Peyer's patch (tissue), 4 donors: ENCODE data around the gene UBXN11.

ENCODE experiments used
- POLR2A ChIP-seq, 2 donors: fragments of 450-650 bp; IDR thresholded peaks; one replicate each; pipeline ENCODE4 v1.5.1; 2017; ENCODE audit warnings: antibody characterized with exemption in 2 of 2, mild to moderate bottlenecking in 2 of 2, moderate library complexity in 2 of 2
- TF ChIP-seq, protein P1 (sequence below), 6 experiments: fragments of 450-650 bp in 4 of 6; fragments of 200-600 bp in 2 of 6; sonication (generic) in 1 of 6; IDR thresholded peaks; one replicate each; pipeline ENCODE4 v1.5.1; 2017 to 2019; ENCODE audit warnings: antibody characterized with exemption in 6 of 6, mild to moderate bottlenecking in 3 of 6, moderate library complexity in 1 of 6

DNA sequence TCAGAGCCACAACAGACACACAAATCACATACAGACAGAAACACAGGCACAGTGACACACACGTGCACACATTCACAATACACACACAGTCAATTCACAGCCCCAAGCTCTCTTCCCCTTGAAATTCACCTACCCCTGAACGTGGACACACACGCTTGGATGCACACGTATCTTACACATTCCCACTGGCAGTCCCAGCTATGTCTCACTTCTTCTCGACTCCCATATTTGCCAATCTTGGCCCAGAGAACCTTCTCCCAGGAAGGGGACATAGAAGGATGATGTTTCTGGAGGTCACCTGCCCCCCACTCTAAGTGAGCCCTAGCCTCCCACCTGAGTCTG, 45.9 kb upstream of the UBXN11 start:
- TF ChIP-seq, protein P1, sequence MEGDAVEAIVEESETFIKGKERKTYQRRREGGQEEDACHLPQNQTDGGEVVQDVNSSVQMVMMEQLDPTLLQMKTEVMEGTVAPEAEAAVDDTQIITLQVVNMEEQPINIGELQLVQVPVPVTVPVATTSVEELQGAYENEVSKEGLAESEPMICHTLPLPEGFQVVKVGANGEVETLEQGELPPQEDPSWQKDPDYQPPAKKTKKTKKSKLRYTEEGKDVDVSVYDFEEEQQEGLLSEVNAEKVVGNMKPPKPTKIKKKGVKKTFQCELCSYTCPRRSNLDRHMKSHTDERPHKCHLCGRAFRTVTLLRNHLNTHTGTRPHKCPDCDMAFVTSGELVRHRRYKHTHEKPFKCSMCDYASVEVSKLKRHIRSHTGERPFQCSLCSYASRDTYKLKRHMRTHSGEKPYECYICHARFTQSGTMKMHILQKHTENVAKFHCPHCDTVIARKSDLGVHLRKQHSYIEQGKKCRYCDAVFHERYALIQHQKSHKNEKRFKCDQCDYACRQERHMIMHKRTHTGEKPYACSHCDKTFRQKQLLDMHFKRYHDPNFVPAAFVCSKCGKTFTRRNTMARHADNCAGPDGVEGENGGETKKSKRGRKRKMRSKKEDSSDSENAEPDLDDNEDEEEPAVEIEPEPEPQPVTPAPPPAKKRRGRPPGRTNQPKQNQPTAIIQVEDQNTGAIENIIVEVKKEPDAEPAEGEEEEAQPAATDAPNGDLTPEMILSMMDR (IDR thresholded peaks at IDR 0.05): no peak
- TF ChIP-seq POLR2A (IDR thresholded peaks at IDR 0.05): no peak
